ENCODE data around the gene PEAK3. TPM values are rescaled to one million over a fixed set of nuclear protein-coding genes. Genes with fewer than 3 reads are reported as not detected.

Gene PEAK3
- total and polyA plus RNA-seq, 10 of the 15 experiments (the other 5 are each of a cell fraction or from before 2014, with no cell fraction given) = 0.03 to 0.10 (median 0.05) TPM; not detected in 7

GRCh38 chr19:2328401-2329148 lies 46.6 kb upstream of the PEAK3 start, which contains the start of the genes LSM7 and SPPL2B (continued):
- no peak for TF ChIP-seq EGR1 (IDR thresholded peaks at IDR 0.05; ENCODE audit: borderline replicate concordance in 1 of 2, low read depth in 2 of 2, low read length in 2 of 2)
- peak; percentile 35; the same call in 1 of the 2 replicates for TF ChIP-seq RFX5 (IDR thresholded peaks at IDR 0.05; ENCODE audit: low read depth, low read length)
- no peak for TF ChIP-seq BMI1 (IDR thresholded peaks at IDR 0.05; ENCODE audit: borderline replicate concordance)
- no peak for TF ChIP-seq ZNF207 (IDR thresholded peaks at IDR 0.05; ENCODE audit: borderline replicate concordance)
- no peak for TF ChIP-seq SPI1 (IDR thresholded peaks at IDR 0.05; ENCODE audit: borderline replicate concordance, insufficient read depth, low read depth, low read length)
- no peak for TF ChIP-seq ZNF622 (IDR thresholded peaks at IDR 0.05)
- TF ChIP-seq ZNF24 (IDR thresholded peaks at IDR 0.05) = no peak
- TF ChIP-seq IRF4 (IDR thresholded peaks at IDR 0.05; ENCODE audit: low read depth, low read length) = no peak
- peak; percentile 71 for TF ChIP-seq HCFC1 (IDR thresholded peaks at IDR 0.05; ENCODE audit: low read length)
- TF ChIP-seq E2F4 (IDR thresholded peaks at IDR 0.05; ENCODE audit: low read depth, low read length) = no peak
- TF ChIP-seq FOXK2 (IDR thresholded peaks at IDR 0.05) = no peak
- TF ChIP-seq FOXM1 (IDR thresholded peaks at IDR 0.05; ENCODE audit: low read depth, low read length) = no peak
- TF ChIP-seq YBX1 (IDR thresholded peaks at IDR 0.05) = no peak
- TF ChIP-seq EED (IDR thresholded peaks at IDR 0.05; ENCODE audit: low read depth) = no peak
- peak; percentile 90 for TF ChIP-seq POLR2A (IDR thresholded peaks at IDR 0.05; ENCODE audit: low read depth, low read length)
- TF ChIP-seq USF2 (IDR thresholded peaks at IDR 0.05; ENCODE audit: borderline replicate concordance, low read depth, low read length) = no peak
- peak; percentile 81 for TF ChIP-seq MAX (IDR thresholded peaks at IDR 0.05; ENCODE audit: low read depth, low read length)
- TF ChIP-seq IRF3 (IDR thresholded peaks at IDR 0.05) = no peak
- TF ChIP-seq ZBTB40 (IDR thresholded peaks at IDR 0.05; ENCODE audit: borderline replicate concordance) = no peak
- no peak for TF ChIP-seq ZNF384 (IDR thresholded peaks at IDR 0.05; ENCODE audit: borderline replicate concordance, low read depth, low read length)
- 0 out of 2 replicates have a peak, but pooled peaks have one; percentile 10 for TF ChIP-seq CREB1 (IDR thresholded peaks at IDR 0.05; ENCODE audit: low read depth)
- TF ChIP-seq LARP7 (IDR thresholded peaks at IDR 0.05) = peak; percentile 91
- TF ChIP-seq PAX5 (IDR thresholded peaks at IDR 0.05; ENCODE audit: borderline replicate concordance, low read depth, low read length) = peak; percentile 37; the same call in 1 of the 2 replicates
- TF ChIP-seq MTA3 (IDR thresholded peaks at IDR 0.05; ENCODE audit: borderline replicate concordance, low read length) = no peak; the same call in 1 of the 2 replicates
